ENCODE measurements around the gene TASL.

Gene TASL

GRCh38 chrX:30577362-30577991 is at the start of gene TASL:
TASL (minus strand) TSS chrX:30577766; CDS start chrX:30560355, 17,411 bp downstream.
- H3K27ac ChIP-seq (ENCODE audit: low read length), result peak within 1 kb of the TSS; percentile 73
- TF ChIP-seq CTCF (IDR thresholded peaks at IDR 0.05; ENCODE audit: borderline replicate concordance, extremely low read depth, low read length, poor library complexity, severe bottlenecking) (no peak), EZH2 (IDR thresholded peaks at IDR 0.05; ENCODE audit: borderline replicate concordance, low read depth, low read length, severe bottlenecking) (no peak)
- H3K4me2 ChIP-seq (ENCODE audit: insufficient read depth, low read length), result peak within 1 kb of the TSS; percentile 69
- H3K4me1 ChIP-seq (ENCODE audit: insufficient read depth, low read length), result peaks cover 17% of the 10 kb centered on the region; the same call in 1 of the 2 replicates
- peak; percentile 48 for DNase-seq
- peak within 1 kb of the TSS; percentile 15 to 58; a peak in 3 of 4 replicates for H3K4me3 ChIP-seq (ENCODE audit: low read depth in 1 of 2, low read length in 2 of 2)
- no peaks in the 10 kb centered on the region for H3K79me2 ChIP-seq (ENCODE audit: insufficient read depth, low read length)
- H4K20me1 ChIP-seq (ENCODE audit: insufficient read depth, low read length), result no peaks in the 10 kb centered on the region
- no peaks in the 10 kb centered on the region for H3K27me3 ChIP-seq (ENCODE audit: insufficient read depth, low read length, poor library complexity)
- peak within 1 kb of the TSS; percentile 58 for H3K9ac ChIP-seq (ENCODE audit: low read depth, low read length)
- peak within 1 kb of the TSS; percentile 80 for H2AFZ ChIP-seq (ENCODE audit: low read depth, low read length)
- no peaks in the 10 kb centered on the region for H3K9me3 ChIP-seq (ENCODE audit: insufficient read depth, low read length, severe bottlenecking)
- no peaks in the 10 kb centered on the region for H3K36me3 ChIP-seq (ENCODE audit: insufficient read depth, low read length)
- peak; percentile 92 for ATAC-seq (ENCODE audit: insufficient read depth, low read depth)

- ATAC-seq (ENCODE audit: insufficient read depth, low read depth) (no peak), DNase-seq (no peak)
Measured at GRCh38 chrX:30626402-30626801, 48.8 kb upstream of the TASL start.

GRCh38 chrX:30622361-30622760 is 44.8 kb upstream of the TASL start:
- ATAC-seq (ENCODE audit: insufficient read depth, low read depth) (no peak), DNase-seq (no peak)
- Histone ChIP-seq H3K4me3 (ENCODE audit: low read depth in 1 of 2, low read length in 2 of 2) (no peak overlapping the region), H3K4me2 (ENCODE audit: insufficient read depth, low read length) (no peak overlapping the region), H2AFZ (ENCODE audit: low read depth, low read length) (no peak overlapping the region), H3K27ac (ENCODE audit: low read length) (no peak overlapping the region), H3K9me3 (ENCODE audit: insufficient read depth, low read length, severe bottlenecking) (no peaks in the 10 kb centered on the region), H3K36me3 (ENCODE audit: insufficient read depth, low read length) (no peaks in the 10 kb centered on the region), H3K4me1 (ENCODE audit: insufficient read depth, low read length) (no peaks in the 10 kb centered on the region), H3K9ac (ENCODE audit: low read depth, low read length) (no peak overlapping the region), H4K20me1 (ENCODE audit: insufficient read depth, low read length) (no peaks in the 10 kb centered on the region), H3K27me3 (ENCODE audit: insufficient read depth, low read length, poor library complexity) (no peaks in the 10 kb centered on the region), H3K79me2 (ENCODE audit: insufficient read depth, low read length) (no peaks in the 10 kb centered on the region)
- TF ChIP-seq CTCF (IDR thresholded peaks at IDR 0.05; ENCODE audit: borderline replicate concordance, extremely low read depth, low read length, poor library complexity, severe bottlenecking), result no peak
- no peak for TF ChIP-seq EZH2 (IDR thresholded peaks at IDR 0.05; ENCODE audit: borderline replicate concordance, low read depth, low read length, severe bottlenecking)

More at GRCh38 chrX:30626402-30626801, 48.8 kb upstream of the TASL start:
- Histone ChIP-seq H3K9me3 (ENCODE audit: insufficient read depth, low read length, severe bottlenecking) (no peaks in the 10 kb centered on the region), H3K9ac (ENCODE audit: low read depth, low read length) (no peak overlapping the region), H3K4me1 (ENCODE audit: insufficient read depth, low read length) (no peaks in the 10 kb centered on the region), H4K20me1 (ENCODE audit: insufficient read depth, low read length) (no peaks in the 10 kb centered on the region), H3K79me2 (ENCODE audit: insufficient read depth, low read length) (no peaks in the 10 kb centered on the region), H3K27ac (ENCODE audit: low read length) (no peak overlapping the region), H3K4me2 (ENCODE audit: insufficient read depth, low read length) (no peak overlapping the region), H3K36me3 (ENCODE audit: insufficient read depth, low read length) (no peaks in the 10 kb centered on the region), H3K4me3 (ENCODE audit: low read depth in 1 of 2, low read length in 2 of 2) (no peak overlapping the region), H2AFZ (ENCODE audit: low read depth, low read length) (no peak overlapping the region), H3K27me3 (ENCODE audit: insufficient read depth, low read length, poor library complexity) (no peaks in the 10 kb centered on the region)
- no peak for TF ChIP-seq CTCF (IDR thresholded peaks at IDR 0.05; ENCODE audit: borderline replicate concordance, extremely low read depth, low read length, poor library complexity, severe bottlenecking)

Data from DND-41 (cell line).